Right atrium auricular region (tissue), 2 donors: Measurements from ENCODE around the gene S100A1. TPM values are rescaled to one million over a fixed set of nuclear protein-coding genes. Genes with fewer than 3 reads are reported as not detected.

ENCODE experiments used
- DNase-seq: peaks from one replicate; pipeline ENCODE4 v3.0.0-alpha.2; 2019; ENCODE audit warnings: low spot score
- H3K27ac ChIP-seq, 2 donors: fragments of 200-600 bp; sonication (generic); 1 replicate in 1 of 2; 2 replicates in 1 of 2; pipeline ENCODE4 v1.5.1; 2016 to 2019
- H3K27me3 ChIP-seq, 2 donors: fragments of 200-600 bp; sonication (generic); one replicate each; pipeline versions ENCODE4 v1.5.1 to v1.6.0; 2017 to 2019
- H3K36me3 ChIP-seq: fragments of 200-600 bp; sonication (generic); one replicate; pipeline ENCODE4 v1.5.1; 2016
- H3K4me1 ChIP-seq, 2 donors: fragments of 200-600 bp; sonication (generic); one replicate each; pipeline versions ENCODE4 v1.5.1 to v1.6.0; 2017 to 2019
- H3K4me3 ChIP-seq, 2 donors: fragments of 200-600 bp; sonication (generic); 1 replicate in 1 of 2; 2 replicates in 1 of 2; pipeline ENCODE4 v1.5.1; 2017 to 2019; ENCODE audit warnings: mild to moderate bottlenecking in 1 of 2, moderate library complexity in 1 of 2
- H3K9me3 ChIP-seq, 2 donors: fragments of 200-600 bp; sonication (generic); one replicate each; pipeline ENCODE4 v1.5.1; 2019
- CTCF ChIP-seq, 2 donors: fragments of 200-600 bp; sonication (generic); IDR thresholded peaks; one replicate each; pipeline ENCODE4 v1.5.1; 2019; ENCODE audit warnings: antibody characterized with exemption in 2 of 2
- total RNA-seq, 2 donors: library from RNA; depleted of rRNA; stranded (reverse); fragments of >200 nt; gene quantifications; one replicate each; pipeline ENCODE4 v1.1.0, GENCODE V29; 2016

The S100A1 gene
- total RNA-seq, 2 donors from 2014 or later = 965 to 2,413 TPM

- H3K4me1 ChIP-seq = no peaks in the 10 kb centered on the region
- no peak overlapping the region for H3K27ac ChIP-seq
- no peaks in the 10 kb centered on the region for H3K36me3 ChIP-seq
- H3K27me3 ChIP-seq = no peaks in the 10 kb centered on the region
- no peak overlapping the region for H3K4me3 ChIP-seq
- H3K9me3 ChIP-seq = no peaks in the 10 kb centered on the region
- no peak for TF ChIP-seq CTCF (IDR thresholded peaks at IDR 0.05)
- no peak for DNase-seq
Observed at GRCh38 chr1:153597206-153597605, 31.0 kb upstream of the S100A1 start.

DNA sequence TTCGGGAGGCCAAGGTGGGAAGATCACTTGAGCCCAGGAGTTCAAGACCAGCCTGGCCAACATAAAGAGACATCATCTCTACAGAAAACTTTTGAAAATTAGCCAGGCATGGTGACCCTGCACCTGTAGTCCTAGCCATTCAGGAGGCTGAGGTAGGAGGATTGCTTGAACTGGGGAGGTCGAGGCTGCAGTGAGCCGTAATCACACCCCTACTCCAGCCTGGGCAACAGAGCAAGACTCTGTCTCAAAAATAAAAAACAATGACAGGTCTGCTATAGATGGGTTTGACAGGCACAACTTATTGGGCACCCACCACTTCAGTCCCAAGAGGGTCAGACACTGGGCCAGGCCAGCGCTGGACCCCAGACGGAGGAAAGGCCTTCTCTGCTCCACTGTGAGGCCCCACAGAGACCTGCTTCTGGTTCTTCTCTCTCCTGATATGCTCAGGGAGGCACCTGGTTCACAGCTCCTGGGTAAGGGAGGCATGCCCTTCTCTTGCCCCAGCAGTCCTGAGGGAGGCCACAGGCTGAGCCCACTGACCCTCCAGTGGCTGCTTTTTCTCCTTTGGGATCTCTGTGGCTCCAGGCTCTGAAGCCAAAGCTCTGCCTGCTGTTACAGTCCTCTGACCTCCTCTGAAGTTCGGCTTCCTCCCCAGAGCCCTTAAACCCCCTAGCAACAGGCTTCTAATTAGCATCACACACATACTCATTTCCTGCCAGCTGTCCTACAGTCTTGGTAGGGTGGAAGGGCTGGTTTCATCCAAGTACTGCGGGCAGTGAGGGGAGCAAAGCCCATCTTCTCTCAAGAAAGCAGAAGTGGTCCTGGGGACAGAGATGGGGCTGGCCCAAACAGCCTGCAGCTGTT lies 29.7 kb upstream of the S100A1 start:
- Histone ChIP-seq H3K4me3 (no peak overlapping the region), H3K36me3 (no peaks in the 10 kb centered on the region), H3K27me3 (no peaks in the 10 kb centered on the region), H3K9me3 (no peaks in the 10 kb centered on the region), H3K4me1 (no peaks in the 10 kb centered on the region), H3K27ac (no peak overlapping the region)
- DNase-seq = no peak
- TF ChIP-seq CTCF (IDR thresholded peaks at IDR 0.05) = no peak

GRCh38 chr1:153599847-153600246 lies 28.4 kb upstream of the S100A1 start:
- no peaks in the 10 kb centered on the region for H3K4me1 ChIP-seq
- no peaks in the 10 kb centered on the region for H3K27me3 ChIP-seq
- no peak for DNase-seq
- no peak overlapping the region for H3K27ac ChIP-seq
- no peaks in the 10 kb centered on the region for H3K9me3 ChIP-seq
- H3K4me3 ChIP-seq = no peak overlapping the region
- no peaks in the 10 kb centered on the region for H3K36me3 ChIP-seq
- no peak for TF ChIP-seq CTCF (IDR thresholded peaks at IDR 0.05)

- H3K27me3 ChIP-seq = no peaks in the 10 kb centered on the region
- no peak for TF ChIP-seq CTCF (IDR thresholded peaks at IDR 0.05)
- no peaks in the 10 kb centered on the region for H3K9me3 ChIP-seq
- DNase-seq = no peak
- peaks cover 0 to 4% of the 10 kb centered on the region in 2 donors for H3K4me1 ChIP-seq
- no peak overlapping the region for H3K4me3 ChIP-seq
- H3K27ac ChIP-seq = no peak overlapping the region
- peaks cover 13% of the 10 kb centered on the region for H3K36me3 ChIP-seq
Observed at GRCh38 chr1:153602749-153603148, 25.5 kb upstream of the S100A1 start.

DNA sequence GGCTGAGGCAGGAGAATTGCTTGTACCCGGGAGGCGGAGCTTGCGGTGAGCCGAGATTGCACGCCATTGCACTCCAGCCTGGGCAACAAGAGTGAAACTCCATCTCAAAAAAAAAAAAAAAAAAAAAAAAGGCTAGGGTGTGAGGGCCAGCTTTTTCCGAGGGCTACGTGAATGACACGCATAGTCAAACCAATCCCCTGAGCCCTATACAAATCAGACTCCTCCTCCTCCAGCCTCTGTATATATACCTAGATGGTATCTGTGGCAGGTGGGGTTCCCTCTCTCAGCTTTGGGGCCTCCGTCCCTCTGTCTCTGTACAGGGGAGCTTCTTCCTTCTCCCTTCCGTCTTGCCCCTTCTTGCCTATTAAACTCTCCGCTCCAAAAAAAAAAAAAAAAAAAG lies 22.0 kb upstream of the S100A1 start:
- Histone ChIP-seq H3K36me3 (peaks cover 16% of the 10 kb centered on the region), H3K4me1 (peaks cover 0 to 38% of the 10 kb centered on the region in 2 donors), H3K27ac (no peak overlapping the region), H3K27me3 (no peaks in the 10 kb centered on the region), H3K4me3 (no peak overlapping the region), H3K9me3 (no peaks in the 10 kb centered on the region)
- TF ChIP-seq CTCF (IDR thresholded peaks at IDR 0.05) = no peak
- DNase-seq = no peak
